Measurements from ENCODE around the gene CDH13. TPM values are rescaled to one million over a fixed set of nuclear protein-coding genes. Genes with fewer than 3 reads are reported as not detected.

The CDH13 gene
- total and polyA plus RNA-seq, 2 donors (not counting 3 experiments of a cell fraction or from before 2014, with no cell fraction given) = 96.6 to 124 TPM

DNA sequence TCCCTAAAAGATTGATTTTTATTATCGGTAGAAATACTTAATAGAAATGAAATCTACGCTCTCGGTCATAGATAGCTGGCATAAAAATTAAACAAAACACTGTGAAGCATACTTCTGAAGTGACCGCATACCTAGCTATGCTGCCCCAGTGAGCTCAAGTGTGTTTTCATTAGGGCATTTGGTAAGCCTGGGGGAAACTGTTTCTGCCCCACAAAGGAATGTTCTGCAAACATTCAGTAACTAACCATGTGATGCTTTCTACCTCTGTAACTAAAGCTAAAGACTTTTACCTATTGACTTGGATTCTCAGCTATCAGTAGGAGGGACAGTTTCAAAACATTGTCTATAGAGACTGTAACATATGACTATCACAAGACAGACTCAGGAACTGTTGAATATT lies 1087.5 kb downstream of the CDH13 start:
- Histone ChIP-seq H3K9me3 (replicated peaks; ENCODE audit: control insufficient read depth, insufficient read depth, low read length) (no peaks in the 10 kb centered on the region), H3K9me1 (replicated peaks; ENCODE audit: control insufficient read depth, extremely low read depth, insufficient read depth, low read length) (no peaks in the 10 kb centered on the region), H3K4me1 (ENCODE audit: control insufficient read depth, extremely low read depth, insufficient read depth, low read length) (peaks cover 8% of the 10 kb centered on the region), H2AFZ (ENCODE audit: low read depth, low read length) (no peak overlapping the region), H3K4me2 (ENCODE audit: insufficient read depth, low read length) (no peak overlapping the region), H3K27ac (ENCODE audit: insufficient read depth, low read depth, low read length) (no peak overlapping the region), H3K27me3 (ENCODE audit: control insufficient read depth in 2 of 2, insufficient read depth in 2 of 2, low read length in 2 of 2) (no peaks in the 10 kb centered on the region), H3K79me2 (ENCODE audit: control insufficient read depth, insufficient read depth, low read length) (no peaks in the 10 kb centered on the region), H4K20me1 (replicated peaks; ENCODE audit: control insufficient read depth, extremely low read depth, insufficient read depth, low read length) (no peaks in the 10 kb centered on the region), H3K4me3 (replicated peaks in 1 of 3; ENCODE audit: insufficient read depth in 1 of 3, low read depth in 1 of 3, low read length in 3 of 3) (no peak overlapping the region), H3K9ac (replicated peaks; ENCODE audit: extremely low read depth, insufficient read depth, low read length) (no peak overlapping the region), H3K36me3 (ENCODE audit: control insufficient read depth in 2 of 2, extremely low read depth in 1 of 2, insufficient read depth in 2 of 2, low read length in 2 of 2) (no peaks in the 10 kb centered on the region)
- ChIA-PET POLR2A (no interaction called here), CTCF (no interaction called here)
- intact Hi-C loops (cut with micrococcal nuclease) (no loop called here), dilution Hi-C loops (cut with MboI; ENCODE audit: extremely low pct_ligation_motif_present, low sequenced_read_pairs) (no loop called here)
- FAIRE-seq = no peak
- no TSS peak for BruUV-seq (replicated peaks)
- TF ChIP-seq, protein P1, sequence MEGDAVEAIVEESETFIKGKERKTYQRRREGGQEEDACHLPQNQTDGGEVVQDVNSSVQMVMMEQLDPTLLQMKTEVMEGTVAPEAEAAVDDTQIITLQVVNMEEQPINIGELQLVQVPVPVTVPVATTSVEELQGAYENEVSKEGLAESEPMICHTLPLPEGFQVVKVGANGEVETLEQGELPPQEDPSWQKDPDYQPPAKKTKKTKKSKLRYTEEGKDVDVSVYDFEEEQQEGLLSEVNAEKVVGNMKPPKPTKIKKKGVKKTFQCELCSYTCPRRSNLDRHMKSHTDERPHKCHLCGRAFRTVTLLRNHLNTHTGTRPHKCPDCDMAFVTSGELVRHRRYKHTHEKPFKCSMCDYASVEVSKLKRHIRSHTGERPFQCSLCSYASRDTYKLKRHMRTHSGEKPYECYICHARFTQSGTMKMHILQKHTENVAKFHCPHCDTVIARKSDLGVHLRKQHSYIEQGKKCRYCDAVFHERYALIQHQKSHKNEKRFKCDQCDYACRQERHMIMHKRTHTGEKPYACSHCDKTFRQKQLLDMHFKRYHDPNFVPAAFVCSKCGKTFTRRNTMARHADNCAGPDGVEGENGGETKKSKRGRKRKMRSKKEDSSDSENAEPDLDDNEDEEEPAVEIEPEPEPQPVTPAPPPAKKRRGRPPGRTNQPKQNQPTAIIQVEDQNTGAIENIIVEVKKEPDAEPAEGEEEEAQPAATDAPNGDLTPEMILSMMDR (IDR thresholded peaks at IDR 0.05; ENCODE audit: extremely low read depth in 1 of 2, insufficient read depth in 1 of 2, low read depth in 1 of 2, low read length in 2 of 2) = no peak
- TF ChIP-seq FOS (IDR thresholded peaks at IDR 0.05; ENCODE audit: borderline replicate concordance, insufficient read depth, low read length) (no peak), JUN (IDR thresholded peaks at IDR 0.05; ENCODE audit: borderline replicate concordance, insufficient read depth, insufficient read length, low read depth) (no peak), EZH2 (IDR thresholded peaks at IDR 0.05; ENCODE audit: borderline replicate concordance, low read depth, low read length, severe bottlenecking) (no peak), POLR2A (IDR thresholded peaks at IDR 0.05; ENCODE audit: low read depth, low read length) (no peak), POLR2AphosphoS5 (IDR thresholded peaks at IDR 0.05; ENCODE audit: insufficient read depth, low read depth, low read length) (no peak), MYC (IDR thresholded peaks at IDR 0.05; ENCODE audit: low read depth, low read length) (no peak), GATA2 (IDR thresholded peaks at IDR 0.05; ENCODE audit: insufficient read depth, insufficient read length, low read depth, low read length) (no peak)
- TF ChIP-seq, protein P2, sequence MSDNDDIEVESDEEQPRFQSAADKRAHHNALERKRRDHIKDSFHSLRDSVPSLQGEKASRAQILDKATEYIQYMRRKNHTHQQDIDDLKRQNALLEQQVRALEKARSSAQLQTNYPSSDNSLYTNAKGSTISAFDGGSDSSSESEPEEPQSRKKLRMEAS (IDR thresholded peaks at IDR 0.05; ENCODE audit: insufficient read depth, insufficient read length) = no peak
- DNase-seq (ENCODE audit: low read depth, low spot score) = no peak

Measured in endothelial cell of umbilical vein (primary cell).